ENCODE results near the gene BRD4. TPM values are rescaled to one million over a fixed set of nuclear protein-coding genes. Genes with fewer than 3 reads are reported as not detected.
A peak's percentile ranks its signal among the peaks of the same experiment; 100 is the strongest.

Gene BRD4
- total and polyA plus RNA-seq, 2 donors (not counting 3 experiments of a cell fraction or from before 2014, with no cell fraction given), result 14.9 to 125 TPM

GRCh38 chr19:15379999-15380647, 47.8 kb upstream of the BRD4 start:
- peak; percentile 64 for DNase-seq (ENCODE audit: low read depth, low spot score)
- no peaks in the 10 kb centered on the region for H3K27me3 ChIP-seq (ENCODE audit: control insufficient read depth in 2 of 2, insufficient read depth in 2 of 2, low read length in 2 of 2)
- TF ChIP-seq CTCF (IDR thresholded peaks at IDR 0.05; ENCODE audit: extremely low read depth in 1 of 2, insufficient read depth in 1 of 2, low read depth in 1 of 2, low read length in 2 of 2) (no peak), EZH2 (IDR thresholded peaks at IDR 0.05; ENCODE audit: borderline replicate concordance, low read depth, low read length, severe bottlenecking) (no peak), POLR2A (IDR thresholded peaks at IDR 0.05; ENCODE audit: low read depth, low read length) (no peak), FOS (IDR thresholded peaks at IDR 0.05; ENCODE audit: borderline replicate concordance, insufficient read depth, low read length) (no peak), POLR2AphosphoS5 (IDR thresholded peaks at IDR 0.05; ENCODE audit: insufficient read depth, low read depth, low read length) (no peak)
- no TSS peak for BruUV-seq (replicated peaks)
- H3K36me3 ChIP-seq (ENCODE audit: control insufficient read depth in 2 of 2, extremely low read depth in 1 of 2, insufficient read depth in 2 of 2, low read length in 2 of 2), result no peaks in the 10 kb centered on the region
- intact Hi-C loops (cut with micrococcal nuclease), result loop anchor here (1.0 to 5.0 kb wide), 4 partner anchors 39 to 273 kb away; partner anchors contain the start of gene SYDE1
- peaks cover 18% of the 10 kb centered on the region for H3K4me1 ChIP-seq (ENCODE audit: control insufficient read depth, extremely low read depth, insufficient read depth, low read length)
- H4K20me1 ChIP-seq (replicated peaks; ENCODE audit: control insufficient read depth, extremely low read depth, insufficient read depth, low read length), result no peaks in the 10 kb centered on the region
- peak; percentile 58 for FAIRE-seq
- H3K9me3 ChIP-seq (replicated peaks; ENCODE audit: control insufficient read depth, insufficient read depth, low read length), result no peaks in the 10 kb centered on the region
- H3K4me3 ChIP-seq (replicated peaks in 1 of 3; ENCODE audit: insufficient read depth in 1 of 3, low read depth in 1 of 3, low read length in 3 of 3), result peak overlapping the region; percentile 26 to 57 (median 28)
- H3K79me2 ChIP-seq (ENCODE audit: control insufficient read depth, insufficient read depth, low read length), result peaks cover 38% of the 10 kb centered on the region
- H2AFZ ChIP-seq (ENCODE audit: low read depth, low read length), result peak overlapping the region; percentile 3
- ChIA-PET POLR2A (interaction anchor here (0.6 to 3.1 kb wide), 4 partner anchors 20 to 1081 kb away, joined by 3 to 12 read pairs (median 3); partner anchors contain the start of gene AKAP8L), CTCF (interaction anchor here (0.8 to 3.5 kb wide), 11 partner anchors 21 to 279 kb away, joined by 3 to 32 read pairs (median 5); partner anchors contain the start of gene AKAP8L)
- no peak overlapping the region for H3K27ac ChIP-seq (ENCODE audit: insufficient read depth, low read depth, low read length)
- peak overlapping the region; percentile 33 for H3K9ac ChIP-seq (replicated peaks; ENCODE audit: extremely low read depth, insufficient read depth, low read length)
- H3K9me1 ChIP-seq (replicated peaks; ENCODE audit: control insufficient read depth, extremely low read depth, insufficient read depth, low read length), result no peaks in the 10 kb centered on the region
- H3K4me2 ChIP-seq (ENCODE audit: insufficient read depth, low read length), result peak overlapping the region; percentile 53
- dilution Hi-C loops (cut with MboI; ENCODE audit: extremely low pct_ligation_motif_present, low sequenced_read_pairs), result no loop called here
